Stimulated activated naive B cell treated with anti-CD40 and anti-IgM and Interleukin-4, amounts not matched to agents 10 μg/mL and 1 μg/mL and 100 μg/mL, for 72 hours (primary cell): ENCODE measurements around the gene DNAJC21.

Experiments
- ATAC-seq, 2 donors: fragments of 150-1000 bp; cut with Tn5 transposase; replicated peaks; 2 replicates each; pipeline ENCODE4 v1.10.0; 2021; ENCODE audit warnings: moderate library complexity in 1 of 2
- DNase-seq: peaks from one replicate; pipeline ENCODE4 v3.0.0; 2021
- H3K27ac Mint-ChIP-seq: one replicate; pipeline ENCODE4 v1.8.0; 2022; ENCODE audit warnings: mild to moderate bottlenecking, mixed read lengths
- H3K27me3 Mint-ChIP-seq, 2 donors: one replicate each; pipeline ENCODE4 v1.8.0; 2022; ENCODE audit warnings: mixed read lengths in 2 of 2
- H3K36me3 Mint-ChIP-seq, 2 donors: one replicate each; pipeline ENCODE4 v1.8.0; 2022; ENCODE audit warnings: mixed read lengths in 2 of 2, mild to moderate bottlenecking in 1 of 2
- H3K4me1 Mint-ChIP-seq, 2 donors: one replicate each; pipeline ENCODE4 v1.8.0; 2022; ENCODE audit warnings: mixed read lengths in 2 of 2, mild to moderate bottlenecking in 1 of 2
- H3K4me3 Mint-ChIP-seq, 2 donors: one replicate each; pipeline ENCODE4 v1.8.0; 2022; ENCODE audit warnings: mild to moderate bottlenecking in 2 of 2, mixed read lengths in 2 of 2, moderate library complexity in 1 of 2
- H3K9me3 Mint-ChIP-seq, 2 donors: one replicate each; pipeline ENCODE4 v1.8.0; 2022; ENCODE audit warnings: mixed read lengths in 2 of 2, mild to moderate bottlenecking in 1 of 2

The DNAJC21 gene

GRCh38 chr5:34977934-34978613 is 48.7 kb downstream of the DNAJC21 start:
- Mint-ChIP-seq H3K27me3 (no peaks in the 10 kb centered on the region), H3K27ac (no peak overlapping the region), H3K4me3 (peak overlapping the region in 1 of 2 donors; percentile 1), H3K36me3 (peaks cover 2 to 26% of the 10 kb centered on the region in 2 donors), H3K9me3 (peaks cover 5 to 9% of the 10 kb centered on the region in 2 donors), H3K4me1 (peaks cover 8 to 12% of the 10 kb centered on the region in 2 donors)
- peak; percentile 81 to 93 for ATAC-seq
- DNase-seq = no peak

GRCh38 chr5:34978681-34979080 is 49.3 kb downstream of the DNAJC21 start:
- Mint-ChIP-seq H3K27ac (no peak overlapping the region), H3K9me3 (peaks cover 5 to 9% of the 10 kb centered on the region in 2 donors), H3K4me1 (peaks cover 8 to 12% of the 10 kb centered on the region in 2 donors), H3K27me3 (no peaks in the 10 kb centered on the region), H3K36me3 (peaks cover 2 to 22% of the 10 kb centered on the region in 2 donors), H3K4me3 (no peak overlapping the region)
- DNase-seq = no peak
- peak; percentile 40 to 44 for ATAC-seq

DNA sequence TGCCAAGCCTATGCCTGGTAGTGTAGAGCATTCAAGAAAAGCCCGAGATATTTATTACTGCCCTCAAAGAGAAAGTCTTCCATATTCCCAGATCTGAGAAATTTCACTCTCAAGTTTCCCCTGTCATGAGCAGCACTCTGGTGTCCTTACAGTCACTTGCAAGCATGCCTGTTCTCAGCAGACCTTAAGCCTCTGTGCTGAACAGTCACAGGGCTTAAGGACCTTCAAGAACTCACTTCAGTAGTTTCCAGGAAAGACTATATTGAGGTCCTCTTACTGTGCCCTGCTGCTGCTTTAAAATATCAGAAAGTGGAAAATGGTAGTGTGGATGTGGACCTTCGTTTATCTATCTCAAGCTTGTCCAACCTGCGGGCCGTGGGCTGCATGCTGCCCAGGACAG is 53.5 kb downstream of the DNAJC21 start:
- no peak for ATAC-seq
- H3K36me3 Mint-ChIP-seq = peaks cover 5 to 24% of the 10 kb centered on the region in 2 donors
- H3K27me3 Mint-ChIP-seq = peaks cover 13% of the 10 kb centered on the region in 2 donors
- H3K4me1 Mint-ChIP-seq = peaks cover 7 to 10% of the 10 kb centered on the region in 2 donors
- no peak overlapping the region for H3K27ac Mint-ChIP-seq
- no peak overlapping the region for H3K4me3 Mint-ChIP-seq
- no peak for DNase-seq
- peaks cover 17 to 20% of the 10 kb centered on the region in 2 donors for H3K9me3 Mint-ChIP-seq

DNA sequence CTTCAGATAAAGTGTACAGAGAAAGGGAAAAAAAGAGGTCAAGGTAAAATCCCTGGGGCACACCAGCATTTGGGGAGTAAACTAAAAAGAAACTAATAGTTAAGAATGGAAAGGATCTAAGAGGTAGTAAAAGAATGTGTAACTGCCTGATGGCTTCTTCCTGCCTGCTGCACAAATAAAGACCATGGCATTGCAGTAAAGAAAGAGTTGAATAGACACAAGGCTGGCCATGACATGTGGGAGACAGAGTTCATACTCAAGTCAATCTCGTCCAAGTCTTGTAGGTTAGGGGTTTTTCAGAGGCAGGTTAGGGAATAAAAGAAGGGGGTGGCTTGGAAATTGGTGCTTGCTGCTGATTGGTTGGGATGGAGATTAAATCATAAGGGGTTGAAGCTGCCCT is 57.6 kb downstream of the DNAJC21 start:
- peaks cover 5 to 10% of the 10 kb centered on the region in 2 donors for H3K36me3 Mint-ChIP-seq

DNA sequence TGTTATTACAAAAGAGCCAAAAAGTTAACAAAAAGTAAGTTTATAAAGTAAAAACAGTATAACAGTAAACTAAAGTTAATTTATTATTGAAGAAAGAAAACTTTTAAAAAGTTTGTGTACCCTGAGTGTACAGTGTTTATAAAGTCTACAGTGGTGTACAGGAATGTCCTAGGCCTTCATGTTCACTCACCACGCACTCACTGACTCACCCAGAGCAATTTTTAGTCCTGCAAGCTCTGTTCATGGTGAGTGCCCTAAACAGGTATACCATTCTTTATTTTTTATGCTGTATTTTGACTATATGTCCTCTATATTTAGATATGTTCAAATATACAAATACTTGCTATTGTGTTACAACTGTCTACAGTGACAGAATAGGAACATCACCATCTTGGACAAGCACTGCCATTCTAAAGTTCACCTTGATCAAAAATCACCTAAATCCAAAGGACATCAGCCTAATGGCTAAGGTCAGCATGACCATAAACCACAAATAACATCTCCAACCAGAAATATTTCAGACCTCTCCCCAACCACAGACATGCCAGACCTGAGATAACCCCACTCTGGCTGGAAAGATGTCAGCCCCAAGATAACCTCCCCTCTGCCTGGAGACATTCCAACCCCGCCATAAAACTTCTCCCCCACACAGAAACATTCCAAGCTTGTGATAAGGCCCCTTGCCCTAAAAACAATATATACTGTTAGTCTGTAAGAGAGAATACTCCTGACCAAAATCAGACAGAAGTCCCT is 62.3 kb downstream of the DNAJC21 start:
- Mint-ChIP-seq H3K9me3 (peaks cover 6% of the 10 kb centered on the region in 2 donors), H3K27me3 (peaks cover 45 to 47% of the 10 kb centered on the region in 2 donors), H3K27ac (no peak overlapping the region), H3K4me3 (no peak overlapping the region), H3K36me3 (peaks cover 5 to 6% of the 10 kb centered on the region in 2 donors), H3K4me1 (no peaks in the 10 kb centered on the region)
- ATAC-seq (no peak), DNase-seq (no peak)

More for the DNA sequence above, 57.6 kb downstream of the DNAJC21 start:
- Mint-ChIP-seq H3K4me3 (no peak overlapping the region), H3K27me3 (peaks cover 31 to 34% of the 10 kb centered on the region in 2 donors), H3K9me3 (peaks cover 12 to 17% of the 10 kb centered on the region in 2 donors), H3K27ac (no peak overlapping the region), H3K4me1 (no peaks in the 10 kb centered on the region)
- no peak for DNase-seq
- ATAC-seq = no peak

DNA sequence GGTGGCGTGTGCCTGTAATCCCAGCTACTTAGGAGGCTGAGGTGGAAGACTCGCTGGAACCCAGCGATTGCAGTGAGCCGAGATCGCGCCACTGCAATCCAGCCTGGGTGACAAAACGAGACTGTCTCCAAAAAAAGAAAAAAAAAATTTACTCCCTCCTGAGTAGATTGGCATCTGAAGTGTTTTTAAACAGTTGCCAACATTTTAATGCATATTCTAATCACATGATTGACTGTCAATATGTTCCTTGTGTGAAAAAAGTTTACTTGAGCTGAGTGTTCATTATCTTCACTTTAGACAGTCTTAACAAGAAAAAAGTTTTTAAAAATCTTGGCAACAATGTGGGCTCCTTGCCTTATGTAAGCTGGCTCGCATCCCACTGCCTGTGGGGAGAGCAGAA is 64.6 kb downstream of the DNAJC21 start:
- Mint-ChIP-seq H3K27me3 (peaks cover 27 to 28% of the 10 kb centered on the region in 2 donors), H3K4me3 (no peak overlapping the region), H3K4me1 (no peaks in the 10 kb centered on the region), H3K36me3 (no peaks in the 10 kb centered on the region), H3K27ac (no peak overlapping the region), H3K9me3 (no peaks in the 10 kb centered on the region)
- DNase-seq (no peak), ATAC-seq (no peak)

DNA sequence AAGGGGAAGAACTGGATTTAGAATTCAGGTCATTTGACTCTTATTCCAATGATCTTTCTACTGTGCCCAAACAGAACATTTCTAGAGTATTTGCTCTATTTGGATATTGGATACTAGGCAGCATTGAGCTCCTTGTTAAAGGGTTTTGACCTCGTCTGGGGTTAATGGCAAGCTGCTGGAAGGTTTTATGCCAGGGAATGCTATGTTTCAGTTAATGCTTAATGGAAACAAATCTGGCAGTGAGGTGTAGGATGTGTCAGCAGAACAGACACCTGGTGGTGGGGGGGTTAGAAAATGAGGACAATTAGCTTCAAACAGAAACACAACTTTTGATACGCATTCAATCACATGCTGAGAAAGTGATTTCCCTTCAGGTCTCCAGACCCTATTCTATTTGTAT is 66.9 kb downstream of the DNAJC21 start:
- H3K4me1 Mint-ChIP-seq = no peaks in the 10 kb centered on the region
- no peaks in the 10 kb centered on the region for H3K9me3 Mint-ChIP-seq
- H3K27ac Mint-ChIP-seq = no peak overlapping the region
- no peak overlapping the region for H3K4me3 Mint-ChIP-seq
- no peaks in the 10 kb centered on the region for H3K36me3 Mint-ChIP-seq
- no peak for DNase-seq
- ATAC-seq = no peak
- peaks cover 23 to 28% of the 10 kb centered on the region in 2 donors for H3K27me3 Mint-ChIP-seq

DNA sequence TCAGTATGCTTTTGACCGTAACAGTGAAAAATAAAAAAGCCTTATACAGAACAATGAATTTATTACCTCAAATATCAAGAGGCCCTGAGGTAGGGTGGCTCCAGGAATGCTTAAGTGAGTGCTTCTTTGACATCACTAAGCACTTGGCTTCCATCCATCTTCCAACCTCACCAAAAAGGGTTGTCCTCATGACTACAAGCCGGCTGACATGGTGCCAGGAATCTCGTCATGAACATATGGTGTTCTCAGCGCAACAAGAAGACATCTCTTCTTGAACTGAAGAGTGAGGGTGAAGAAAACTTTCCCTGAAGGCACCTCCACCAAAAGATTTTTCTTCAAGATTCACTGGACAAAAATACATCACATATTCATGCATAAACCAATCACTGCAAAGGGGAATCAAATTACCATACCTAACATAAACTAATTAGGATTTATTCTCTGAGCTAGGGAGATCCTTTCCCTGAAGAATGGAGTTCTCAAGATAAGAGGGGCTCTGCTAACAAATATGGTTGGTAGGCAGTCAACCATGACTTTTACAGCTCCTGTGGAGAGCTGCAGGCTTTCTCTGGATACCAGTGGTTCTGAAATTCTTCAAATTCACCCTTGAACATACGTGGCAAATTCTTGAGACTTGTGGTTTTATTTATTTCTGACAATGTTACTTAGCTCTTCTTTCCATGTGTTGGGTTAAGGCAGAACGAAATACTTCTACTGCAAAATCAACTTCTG is 68.9 kb downstream of the DNAJC21 start:
- no peak overlapping the region for H3K4me3 Mint-ChIP-seq
- no peaks in the 10 kb centered on the region for H3K4me1 Mint-ChIP-seq
- H3K27me3 Mint-ChIP-seq = peaks cover 19 to 30% of the 10 kb centered on the region in 2 donors
- ATAC-seq (no peak), DNase-seq (no peak)
- no peaks in the 10 kb centered on the region for H3K9me3 Mint-ChIP-seq
- no peaks in the 10 kb centered on the region for H3K36me3 Mint-ChIP-seq
- H3K27ac Mint-ChIP-seq = no peak overlapping the region

DNA sequence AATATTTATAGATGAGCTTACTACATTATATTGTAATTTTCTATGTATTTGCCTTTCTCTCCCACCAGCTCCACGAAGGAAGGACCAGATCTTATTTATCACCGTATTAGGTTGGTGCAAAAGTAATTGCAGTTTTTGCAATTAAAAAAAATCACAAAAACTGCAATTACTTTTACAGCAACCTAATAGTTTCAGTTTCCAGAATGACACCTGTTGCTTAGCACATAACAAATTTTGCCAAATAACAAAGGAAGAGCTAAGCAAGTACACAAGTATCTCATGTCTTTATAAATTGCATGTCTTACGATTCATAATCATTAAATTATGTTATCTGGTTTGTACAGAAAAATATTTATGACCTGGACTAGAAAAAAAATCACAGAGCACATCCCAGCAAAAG is 72.5 kb downstream of the DNAJC21 start:
- no peak for DNase-seq
- ATAC-seq = no peak
- no peaks in the 10 kb centered on the region for H3K9me3 Mint-ChIP-seq

DNA sequence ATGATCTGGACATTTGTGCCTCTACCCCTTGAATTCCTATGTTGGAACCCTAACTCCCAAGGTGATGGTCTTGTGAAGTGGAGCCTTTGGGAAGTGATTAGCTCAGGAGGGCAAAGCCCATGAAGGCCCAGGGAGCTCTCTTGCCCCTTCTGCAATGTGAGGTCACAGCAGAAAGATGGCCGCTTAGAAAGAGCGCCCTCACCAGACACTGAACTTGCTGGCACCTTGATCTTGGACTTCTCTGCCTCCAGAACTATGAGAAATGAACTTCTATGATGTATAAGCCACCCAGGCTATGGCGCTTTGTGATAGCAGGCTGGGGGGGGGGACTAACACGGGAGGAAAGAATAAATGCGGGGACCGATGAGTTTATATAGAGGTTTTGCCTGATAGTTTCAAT is 73.1 kb downstream of the DNAJC21 start:
- H3K4me1 Mint-ChIP-seq = no peaks in the 10 kb centered on the region
- no peaks in the 10 kb centered on the region for H3K9me3 Mint-ChIP-seq
- no peak overlapping the region for H3K4me3 Mint-ChIP-seq
- H3K27me3 Mint-ChIP-seq = peaks cover 23 to 34% of the 10 kb centered on the region in 2 donors
- DNase-seq = no peak
- H3K36me3 Mint-ChIP-seq = no peaks in the 10 kb centered on the region
- no peak for ATAC-seq
- H3K27ac Mint-ChIP-seq = no peak overlapping the region

More for the DNA sequence above, 72.5 kb downstream of the DNAJC21 start:
- no peaks in the 10 kb centered on the region for H3K4me1 Mint-ChIP-seq
- peaks cover 23 to 29% of the 10 kb centered on the region in 2 donors for H3K27me3 Mint-ChIP-seq
- H3K36me3 Mint-ChIP-seq = no peaks in the 10 kb centered on the region
- H3K27ac Mint-ChIP-seq = no peak overlapping the region
- H3K4me3 Mint-ChIP-seq = no peak overlapping the region

DNA sequence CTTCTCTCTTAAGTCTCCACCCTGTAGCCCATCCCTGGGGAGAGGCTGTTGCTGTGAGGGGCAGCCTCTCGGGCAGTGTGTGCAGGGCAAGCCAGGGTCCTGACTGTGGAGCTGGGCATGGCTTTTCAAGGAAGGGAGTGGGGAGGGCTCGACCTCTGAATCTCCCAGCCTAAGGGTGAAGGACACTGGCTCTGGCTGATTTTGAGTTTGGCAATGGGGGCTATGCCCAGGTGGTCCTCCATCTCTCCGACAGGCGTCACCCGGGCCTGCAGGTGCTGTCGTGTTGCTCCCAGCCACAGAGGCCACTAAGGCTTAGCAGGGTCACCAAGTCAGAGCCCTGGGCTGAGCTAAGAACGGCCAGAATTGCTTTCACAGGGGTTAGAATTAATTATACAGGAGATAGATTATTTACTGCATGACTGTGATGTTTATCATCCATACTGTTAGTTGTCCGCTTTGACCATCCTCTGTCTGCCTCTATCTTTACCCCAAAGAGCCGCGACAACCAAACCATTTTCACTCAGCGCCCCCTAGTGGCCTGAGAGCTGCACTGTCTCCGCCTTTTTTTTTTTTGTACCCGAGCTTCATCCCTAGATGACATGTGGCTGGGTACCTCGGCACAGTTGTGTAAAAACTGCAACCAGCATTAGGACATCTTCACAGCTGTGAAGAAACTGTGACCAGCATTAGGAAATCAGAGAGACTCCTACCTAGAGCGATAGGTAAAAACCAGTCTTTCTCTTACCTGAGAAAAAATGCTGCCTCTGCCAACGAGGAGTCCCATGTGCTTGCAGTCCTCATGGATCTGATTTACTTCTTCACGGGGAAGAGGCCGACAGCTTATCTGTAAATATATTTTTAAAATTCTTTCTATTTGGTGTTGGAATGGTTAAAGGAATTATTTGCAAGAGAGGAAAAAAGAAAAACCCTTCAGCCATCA is 73.9 kb downstream of the DNAJC21 start:
- no peaks in the 10 kb centered on the region for H3K4me1 Mint-ChIP-seq
- no peaks in the 10 kb centered on the region for H3K36me3 Mint-ChIP-seq
- peak; percentile 80 to 85 for ATAC-seq
- H3K9me3 Mint-ChIP-seq = peaks cover 0 to 1% of the 10 kb centered on the region in 2 donors
- H3K27me3 Mint-ChIP-seq = peaks cover 27 to 34% of the 10 kb centered on the region in 2 donors
- peak; percentile 37 for DNase-seq
- no peak overlapping the region for H3K4me3 Mint-ChIP-seq
- H3K27ac Mint-ChIP-seq = no peak overlapping the region

GRCh38 chr5:35004200-35004599 is 74.8 kb downstream of the DNAJC21 start:
- Mint-ChIP-seq H3K27me3 (peaks cover 32 to 34% of the 10 kb centered on the region in 2 donors), H3K27ac (no peak overlapping the region), H3K9me3 (peaks cover 0 to 1% of the 10 kb centered on the region in 2 donors), H3K4me3 (no peak overlapping the region), H3K36me3 (no peaks in the 10 kb centered on the region), H3K4me1 (no peaks in the 10 kb centered on the region)
- no peak for ATAC-seq
- no peak for DNase-seq

GRCh38 chr5:35004771-35005170 is 75.4 kb downstream of the DNAJC21 start:
- ATAC-seq (no peak), DNase-seq (no peak)
- no peaks in the 10 kb centered on the region for H3K4me1 Mint-ChIP-seq
- H3K4me3 Mint-ChIP-seq = no peak overlapping the region
- peaks cover 32 to 33% of the 10 kb centered on the region in 2 donors for H3K27me3 Mint-ChIP-seq
- no peak overlapping the region for H3K27ac Mint-ChIP-seq
- H3K36me3 Mint-ChIP-seq = no peaks in the 10 kb centered on the region
- peaks cover 0 to 1% of the 10 kb centered on the region in 2 donors for H3K9me3 Mint-ChIP-seq
